H9 (cell line): ENCODE results near the gene VAV3. TPM values are rescaled to one million over a fixed set of nuclear protein-coding genes. Genes with fewer than 3 reads are reported as not detected.

ENCODE experiments used
- DNase-seq: peaks from one replicate; pipeline ENCODE4 v3.0.0-alpha.2; 2017
- H2AFZ ChIP-seq: one replicate; pipeline ENCODE4 v1.6.1; 2013; ENCODE audit warnings: mild to moderate bottlenecking, low read length, control low read depth, moderate library complexity
- H2AK5ac ChIP-seq: 2 replicates; pipeline ENCODE4 v1.6.1; 2013; ENCODE audit warnings: low read length, control low read depth, mixed read lengths; ENCODE audit not compliant: insufficient read length
- H2BK120ac ChIP-seq: one replicate; pipeline ENCODE4 v1.6.1; 2013; ENCODE audit warnings: low read depth, mild to moderate bottlenecking, low read length, control low read depth, inconsistent platforms; ENCODE audit not compliant: poor library complexity, severe bottlenecking
- H2BK12ac ChIP-seq: 2 replicates; pipeline ENCODE4 v1.6.1; 2013; ENCODE audit warnings: low read length, control low read depth, mixed read lengths, low read depth; ENCODE audit not compliant: insufficient read length
- H2BK15ac ChIP-seq: 2 replicates; pipeline ENCODE4 v1.6.1; 2013; ENCODE audit warnings: low read depth, low read length, control low read depth
- H2BK20ac ChIP-seq: one replicate; pipeline ENCODE4 v1.6.1; 2013; ENCODE audit warnings: low read depth, mild to moderate bottlenecking, low read length, control low read depth, inconsistent platforms; ENCODE audit not compliant: poor library complexity, severe bottlenecking
- H2BK5ac ChIP-seq: 2 replicates; pipeline ENCODE4 v1.6.1; 2013; ENCODE audit warnings: low read length, control low read depth, mixed read lengths; ENCODE audit not compliant: insufficient read length
- H3K14ac ChIP-seq: 2 replicates; pipeline ENCODE4 v1.6.1; 2013; ENCODE audit warnings: low read length, control low read depth; ENCODE audit not compliant: insufficient read depth
- H3K18ac ChIP-seq: 2 replicates; pipeline ENCODE4 v1.6.1; 2013; ENCODE audit warnings: low read depth, mild to moderate bottlenecking, mixed read lengths, low read length, control low read depth; ENCODE audit not compliant: insufficient read length
- H3K23ac ChIP-seq: 2 replicates; pipeline ENCODE4 v1.6.1; 2013; ENCODE audit warnings: low read length, control low read depth, mixed read lengths, low read depth; ENCODE audit not compliant: insufficient read length
- H3K23me2 ChIP-seq: 2 replicates; pipeline ENCODE4 v1.6.1; 2013; ENCODE audit warnings: low read depth, mild to moderate bottlenecking, mixed read lengths, low read length, control low read depth; ENCODE audit not compliant: insufficient read length, poor library complexity, severe bottlenecking
- H3K27ac ChIP-seq: 2 replicates; pipeline ENCODE4 v1.5.1; 2013; ENCODE audit warnings: low read length, control low read depth, mixed read lengths, low read depth; ENCODE audit not compliant: insufficient read length
- H3K27me3 ChIP-seq: 2 replicates; pipeline ENCODE4 v1.6.1; 2013; ENCODE audit warnings: low read length, control low read depth, inconsistent platforms; ENCODE audit not compliant: insufficient read depth
- H3K4ac ChIP-seq: 2 replicates; pipeline ENCODE4 v1.6.1; 2013; ENCODE audit warnings: low read depth, mild to moderate bottlenecking, control low read depth, inconsistent platforms, low read length, moderate library complexity
- H3K4me1 ChIP-seq: 2 replicates; pipeline ENCODE4 v1.6.1; 2013; ENCODE audit warnings: low read length, control low read depth, inconsistent platforms; ENCODE audit not compliant: insufficient read depth
- H3K4me2 ChIP-seq: 2 replicates; pipeline ENCODE4 v1.6.1; 2013; ENCODE audit warnings: low read length, control low read depth, mixed read lengths; ENCODE audit not compliant: insufficient read length, insufficient read depth
- H3K56ac ChIP-seq: 2 replicates; pipeline ENCODE4 v1.6.1; 2013; ENCODE audit warnings: low read depth, mild to moderate bottlenecking, mixed read lengths, low read length, control low read depth; ENCODE audit not compliant: insufficient read length
- H3K79me1 ChIP-seq: 2 replicates; pipeline ENCODE4 v1.6.1; 2013; ENCODE audit warnings: low read depth, mild to moderate bottlenecking, moderate library complexity, low read length, control low read depth, inconsistent platforms; ENCODE audit not compliant: insufficient read depth, poor library complexity, severe bottlenecking
- H3K79me2 ChIP-seq: 2 replicates; pipeline ENCODE4 v1.6.1; 2013; ENCODE audit warnings: low read length, control low read depth, inconsistent platforms; ENCODE audit not compliant: insufficient read depth
- H3K9ac ChIP-seq: 2 replicates; pipeline ENCODE4 v1.6.1; 2013; ENCODE audit warnings: low read length, control low read depth, mixed read lengths; ENCODE audit not compliant: insufficient read length; ENCODE audit errors: extremely low read depth
- H3K9me3 ChIP-seq: one replicate; pipeline ENCODE4 v1.6.1; 2013; ENCODE audit warnings: low read depth, low read length, inconsistent platforms; ENCODE audit not compliant: control insufficient read depth
- H3T11ph ChIP-seq: one replicate; pipeline ENCODE4 v1.6.1; 2013; ENCODE audit warnings: mild to moderate bottlenecking, low read length, control low read depth, inconsistent platforms
- H4K20me1 ChIP-seq: one replicate; pipeline ENCODE4 v1.6.1; 2013; ENCODE audit not compliant: control insufficient read depth, insufficient read length, insufficient read depth
- H4K5ac ChIP-seq: 2 replicates; pipeline ENCODE4 v1.6.1; 2013; ENCODE audit warnings: low read depth, mild to moderate bottlenecking, mixed read lengths, low read length, control low read depth; ENCODE audit not compliant: insufficient read length
- H4K8ac ChIP-seq: replicated peaks from 2 replicates; pipeline ENCODE4 v1.6.1; 2013; ENCODE audit warnings: low read length, control low read depth, mixed read lengths, low read depth; ENCODE audit not compliant: insufficient read length
- H4K91ac ChIP-seq: 2 replicates; pipeline ENCODE4 v1.6.1; 2013; ENCODE audit warnings: low read depth, mild to moderate bottlenecking, moderate library complexity, mixed read lengths, low read length, control low read depth; ENCODE audit not compliant: insufficient read length
- H3K27ac Mint-ChIP-seq, 3 experiments: 2 replicates in 2 of 3; 3 replicates in 1 of 3; pipeline ENCODE4 v1.8.0; 2020 to 2021; ENCODE audit warnings: mixed read lengths in 3 of 3, mild to moderate bottlenecking in 1 of 3, moderate library complexity in 1 of 3
- H3K27me3 Mint-ChIP-seq: 2 replicates; pipeline ENCODE4 v1.8.0; 2021; ENCODE audit warnings: low read depth, mild to moderate bottlenecking, moderate library complexity, mixed read lengths
- H3K36me3 Mint-ChIP-seq, 3 experiments: 2 replicates in 2 of 3; 3 replicates in 1 of 3; pipeline ENCODE4 v1.8.0; 2020 to 2021; ENCODE audit warnings: low read depth in 3 of 3, mixed read lengths in 3 of 3; ENCODE audit not compliant: insufficient read depth in 1 of 3
- H3K4me1 Mint-ChIP-seq, 2 experiments: 2 replicates each; pipeline ENCODE4 v1.8.0; 2020; ENCODE audit warnings: mixed read lengths in 2 of 2
- H3K4me3 Mint-ChIP-seq, 2 experiments: 2 replicates in 1 of 2; 3 replicates in 1 of 2; pipeline ENCODE4 v1.8.0; 2020 to 2021; ENCODE audit warnings: mild to moderate bottlenecking in 2 of 2, mixed read lengths in 2 of 2, moderate library complexity in 1 of 2
- H3K9me3 Mint-ChIP-seq, 2 experiments: 2 replicates in 1 of 2; 3 replicates in 1 of 2; pipeline ENCODE4 v1.8.0; 2020; ENCODE audit warnings: mild to moderate bottlenecking in 2 of 2, mixed read lengths in 2 of 2, moderate library complexity in 1 of 2
- CTCF ChIP-seq: fragments of 200-600 bp; sonication (generic); conservative IDR thresholded peaks from 3 replicates; pipeline ENCODE4 v1.8.0; 2021; ENCODE audit warnings: antibody characterized with exemption, mild to moderate bottlenecking
- WGBS: extraction: QIAGEN DNeasy Blood & Tissue Kit; methylation state at CpG from one replicate; pipeline ENCODE4 v1.1.7; 2013; ENCODE audit warnings: missing lambda C conversion rate, low lambda C conversion rate, mixed read lengths; ENCODE audit not compliant: insufficient read length; ENCODE audit errors: extremely low coverage; 5-methylcytosine and 5-hydroxymethylcytosine counted together
- total RNA-seq: library from RNA; stranded (reverse); gene quantifications from 2 replicates; pipeline ENCODE4 v1.2.1, GENCODE V29; 2021

The VAV3 gene
- total RNA-seq, 1 experiment from 2014 or later: 5.1 TPM

- Histone ChIP-seq H3T11ph (no peak overlapping the region), H3K56ac (no peak overlapping the region), H3K27ac (no peak overlapping the region), H3K4ac (no peak overlapping the region), H3K4me2 (no peak overlapping the region), H3K79me2 (no peaks in the 10 kb centered on the region), H3K18ac (no peak overlapping the region), H3K9me3 (no peaks in the 10 kb centered on the region), H2BK120ac (no peak overlapping the region), H2AK5ac (no peak overlapping the region), H4K91ac (no peak overlapping the region), H4K8ac (no peak overlapping the region), H4K5ac (no peak overlapping the region), H2BK15ac (no peak overlapping the region), H3K14ac (no peak overlapping the region), H3K23ac (no peak overlapping the region), H3K27me3 (no peaks in the 10 kb centered on the region), H3K23me2 (no peaks in the 10 kb centered on the region), H4K20me1 (no peaks in the 10 kb centered on the region), H3K4me1 (no peaks in the 10 kb centered on the region), H3K9ac (no peak overlapping the region), H2BK5ac (no peak overlapping the region), H2BK20ac (no peak overlapping the region), H3K79me1 (no peaks in the 10 kb centered on the region), H2BK12ac (no peak overlapping the region), H2AFZ (no peak overlapping the region)
- TF ChIP-seq CTCF: no peak
- Mint-ChIP-seq H3K9me3 (no peaks in the 10 kb centered on the region), H3K36me3 (no peaks in the 10 kb centered on the region), H3K4me1 (peaks cover 20 to 21% of the 10 kb centered on the region in 2 experiments), H3K27me3 (no peaks in the 10 kb centered on the region), H3K27ac (no peak overlapping the region), H3K4me3 (no peak overlapping the region)
- WGBS: no CpG with 5 or more reads among the region's 5 CpGs
- DNase-seq: no peak
Observed at GRCh38 chr1:107786203-107786845, 178.7 kb downstream of the VAV3 start.
